Measurements from ENCODE around the gene UGT1A7. TPM values are rescaled to one million over a fixed set of nuclear protein-coding genes. Genes with fewer than 3 reads are reported as not detected.

UGT1A7 gene
- total RNA-seq, 2 donors from 2014 or later, result not detected

DNA sequence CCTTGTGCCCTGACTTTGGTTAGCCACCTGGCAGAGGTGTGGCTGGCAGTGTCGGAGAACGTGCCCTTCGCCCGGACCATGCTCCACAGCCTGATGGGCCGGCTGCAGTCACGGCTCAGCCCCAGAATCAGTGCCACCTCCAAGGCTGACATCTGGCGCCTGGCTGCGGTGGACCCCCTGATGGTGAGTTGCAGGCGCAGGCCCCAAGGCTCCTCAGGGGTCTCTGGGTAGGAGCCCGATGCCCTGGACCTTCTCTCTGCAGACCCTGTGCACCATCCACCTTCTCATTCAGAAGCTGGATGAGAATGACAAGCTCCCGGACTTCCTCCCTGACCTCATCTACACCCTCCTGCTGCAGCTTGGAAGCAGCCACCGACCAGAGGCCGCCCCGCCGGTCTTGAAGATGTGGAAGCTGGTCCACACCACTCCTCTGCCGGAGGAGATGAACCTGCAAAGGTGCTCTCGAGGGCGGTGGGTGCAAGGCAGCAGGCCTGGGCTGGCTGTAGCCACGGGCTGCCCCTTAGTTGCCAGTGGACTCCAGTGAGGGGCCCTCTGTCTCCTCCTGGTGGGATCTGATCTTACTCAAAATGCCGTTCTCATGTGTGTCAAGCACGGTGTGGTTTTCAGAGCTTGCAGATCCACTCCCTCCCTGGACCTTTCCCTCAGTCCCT lies 140.5 kb downstream of the UGT1A7 start:
- intact Hi-C loops (cut with DNase I), result no loop called here
- no peak for ATAC-seq
- no peak for DNase-seq

Other genes starting within 250 kb of the UGT1A7 start
- gene USP40, start 115.1 kb upstream of the UGT1A7 start, total RNA-seq, result 10 to 100 TPM; 14.5 to 17.1 TPM
- gene UGT1A8, start 64.3 kb upstream of the UGT1A7 start, total RNA-seq, result not detected
- not detected for gene UGT1A10, start 45.5 kb upstream of the UGT1A7 start, total RNA-seq
- gene UGT1A9, start 10.0 kb upstream of the UGT1A7 start, total RNA-seq, result under 1 TPM in 1 of 2 donors, not detected in 1; 0.12 TPM
- gene UGT1A6, start 11.0 kb downstream of the UGT1A7 start, total RNA-seq, result not detected
- gene UGT1A5, start 31.0 kb downstream of the UGT1A7 start, total RNA-seq, result not detected
- gene UGT1A4, start 36.8 kb downstream of the UGT1A7 start, total RNA-seq, result not detected
- gene UGT1A3, start 47.1 kb downstream of the UGT1A7 start, total RNA-seq, result not detected
- not detected for gene UGT1A1, start 78.4 kb downstream of the UGT1A7 start, total RNA-seq
- gene MROH2A, start 96.4 kb downstream of the UGT1A7 start, total RNA-seq, result not detected
- 1 to 10 TPM in 1 of 2 donors, not detected in 1; 1.1 TPM for gene HJURP, start 172.6 kb downstream of the UGT1A7 start, total RNA-seq
- not detected for gene TRPM8, start 235.5 kb downstream of the UGT1A7 start, total RNA-seq

Data from left cardiac atrium (tissue), 4 donors.